H1 (cell line): ENCODE measurements around the gene CFAP58. TPM values are rescaled to one million over a fixed set of nuclear protein-coding genes. Genes with fewer than 3 reads are reported as not detected.

Experiments
- CBX5 ChIP-seq: fragments of 300-800, 300-1000 bp; sonication (generic); IDR thresholded peaks from 2 replicates; pipeline ENCODE4 v1.7.1; 2016; ENCODE audit warnings: antibody characterized with exemption, low read length, low read depth
- CHD7 ChIP-seq: fragments of 300-600 bp; sonication (generic); IDR thresholded peaks from 2 replicates; pipeline ENCODE4 v1.7.1; 2012; ENCODE audit warnings: low read length, moderate library complexity, mild to moderate bottlenecking, inconsistent platforms; ENCODE audit not compliant: insufficient replicate concordance
- GTF2F1 ChIP-seq: IDR thresholded peaks from 2 replicates; pipeline ENCODE4 v1.6.1; 2012; ENCODE audit warnings: low read depth, low read length, improper control_type of control experiment, borderline replicate concordance
- HDAC6 ChIP-seq: IDR thresholded peaks from one replicate; pipeline ENCODE4 v1.7.1; 2012; ENCODE audit warnings: low read depth, mild to moderate bottlenecking, inconsistent platforms, low read length, moderate library complexity
- RFX5 ChIP-seq: IDR thresholded peaks from 2 replicates; pipeline ENCODE4 v1.6.1; 2011; ENCODE audit warnings: low read depth, low read length, improper control_type of control experiment, borderline replicate concordance
- SUZ12 ChIP-seq: fragments of 200-600 bp; sonication (generic); IDR thresholded peaks from 2 replicates; pipeline ENCODE4 v1.6.1; 2012; ENCODE audit warnings: mild to moderate bottlenecking, inconsistent platforms, low read length, moderate library complexity, mixed read lengths
- polyA plus RNA-seq, 7 experiments: library from polyadenylated mRNA; depleted of rRNA in 3 of 7; stranded (reverse) in 5 of 7; unstranded in 2 of 7; fragments of >200 nt in 5 of 7; fragments of 200-250 nt in 2 of 7; gene quantifications; 1 replicate in 5 of 7; 2 replicates in 1 of 7; 4 replicates in 1 of 7; pipeline versions ENCODE4 v1.2.1 to v1.2.3, GENCODE V29; 2011 to 2013; ENCODE audit warnings: missing spikeins in 2 of 7, mixed read lengths in 2 of 7
- total RNA-seq: library from RNA; stranded (reverse); fragmentation: NEBNext Ultra II Directional; extraction: Animal tissue kit (Norgen Biotek cat#: 25700); gene quantifications from 2 replicates; pipeline ENCODE4 v1.2.1, GENCODE V29; 2021

CFAP58 gene
- total and polyA plus RNA-seq, 2 of the 8 experiments (the other 6 are each of a cell fraction or from before 2014, with no cell fraction given) = 0.32 to 0.71 TPM

GRCh38 chr10:104437226-104437625 is 83.6 kb downstream of the CFAP58 start (continued):
- TF ChIP-seq CHD7 = no peak
- TF ChIP-seq SUZ12 = no peak
- TF ChIP-seq RFX5 = no peak
- TF ChIP-seq HDAC6 = no peak
- TF ChIP-seq CBX5 = no peak
- TF ChIP-seq GTF2F1 = no peak
